PFSK-1 (cell line): ENCODE results near the gene SH3BGRL2.

Source experiments
- POLR2AphosphoS5 ChIP-seq: IDR thresholded peaks from 2 replicates; pipeline ENCODE4 v1.6.1; 2012; ENCODE audit warnings: low read depth, mild to moderate bottlenecking, control low read depth, low read length, moderate library complexity
- SIN3A ChIP-seq: IDR thresholded peaks from 2 replicates; pipeline ENCODE4 v1.6.1; 2012; ENCODE audit warnings: mild to moderate bottlenecking, low read length, moderate library complexity, borderline replicate concordance; ENCODE audit not compliant: insufficient read depth
- TAF1 ChIP-seq: IDR thresholded peaks from 2 replicates; pipeline ENCODE4 v1.6.1; 2012; ENCODE audit warnings: low read length, control low read depth, borderline replicate concordance; ENCODE audit not compliant: insufficient read depth
- TF ChIP-seq, protein P1 (sequence below), 2 experiments: IDR thresholded peaks; 2 replicates each; pipeline versions ENCODE4 v1.6.1 to v1.8.0; 2011 to 2012; ENCODE audit warnings: low read depth in 2 of 2, low read length in 2 of 2, control low read depth in 1 of 2, inconsistent platforms in 1 of 2, mild to moderate bottlenecking in 1 of 2, moderate library complexity in 1 of 2; ENCODE audit not compliant: insufficient read depth in 1 of 2

DNA sequence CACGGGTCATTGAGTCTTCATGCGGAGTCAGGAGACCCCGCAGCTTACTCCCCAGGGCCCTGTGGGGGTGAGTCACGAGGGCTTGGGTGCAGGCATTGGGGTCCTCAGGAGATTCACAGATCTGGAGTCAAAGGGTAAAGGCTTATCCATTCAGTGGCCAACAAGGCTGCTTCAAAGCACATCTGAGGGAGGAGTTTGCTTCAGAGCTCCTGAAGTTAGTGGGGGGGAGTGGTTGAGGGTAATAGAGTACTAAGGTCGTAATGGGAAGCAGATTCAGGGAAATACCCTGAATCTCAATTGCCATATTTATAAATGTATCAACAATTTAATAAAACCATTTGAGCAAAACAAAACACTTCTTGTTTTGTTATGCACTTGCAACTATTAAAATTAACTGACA lies 37.3 kb downstream of the SH3BGRL2 start:
- TF ChIP-seq POLR2AphosphoS5: no peak
- TF ChIP-seq SIN3A: no peak
- TF ChIP-seq, protein P1, sequence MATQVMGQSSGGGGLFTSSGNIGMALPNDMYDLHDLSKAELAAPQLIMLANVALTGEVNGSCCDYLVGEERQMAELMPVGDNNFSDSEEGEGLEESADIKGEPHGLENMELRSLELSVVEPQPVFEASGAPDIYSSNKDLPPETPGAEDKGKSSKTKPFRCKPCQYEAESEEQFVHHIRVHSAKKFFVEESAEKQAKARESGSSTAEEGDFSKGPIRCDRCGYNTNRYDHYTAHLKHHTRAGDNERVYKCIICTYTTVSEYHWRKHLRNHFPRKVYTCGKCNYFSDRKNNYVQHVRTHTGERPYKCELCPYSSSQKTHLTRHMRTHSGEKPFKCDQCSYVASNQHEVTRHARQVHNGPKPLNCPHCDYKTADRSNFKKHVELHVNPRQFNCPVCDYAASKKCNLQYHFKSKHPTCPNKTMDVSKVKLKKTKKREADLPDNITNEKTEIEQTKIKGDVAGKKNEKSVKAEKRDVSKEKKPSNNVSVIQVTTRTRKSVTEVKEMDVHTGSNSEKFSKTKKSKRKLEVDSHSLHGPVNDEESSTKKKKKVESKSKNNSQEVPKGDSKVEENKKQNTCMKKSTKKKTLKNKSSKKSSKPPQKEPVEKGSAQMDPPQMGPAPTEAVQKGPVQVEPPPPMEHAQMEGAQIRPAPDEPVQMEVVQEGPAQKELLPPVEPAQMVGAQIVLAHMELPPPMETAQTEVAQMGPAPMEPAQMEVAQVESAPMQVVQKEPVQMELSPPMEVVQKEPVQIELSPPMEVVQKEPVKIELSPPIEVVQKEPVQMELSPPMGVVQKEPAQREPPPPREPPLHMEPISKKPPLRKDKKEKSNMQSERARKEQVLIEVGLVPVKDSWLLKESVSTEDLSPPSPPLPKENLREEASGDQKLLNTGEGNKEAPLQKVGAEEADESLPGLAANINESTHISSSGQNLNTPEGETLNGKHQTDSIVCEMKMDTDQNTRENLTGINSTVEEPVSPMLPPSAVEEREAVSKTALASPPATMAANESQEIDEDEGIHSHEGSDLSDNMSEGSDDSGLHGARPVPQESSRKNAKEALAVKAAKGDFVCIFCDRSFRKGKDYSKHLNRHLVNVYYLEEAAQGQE (IDR thresholded peaks at IDR 0.05; ENCODE audit: insufficient read depth in 1 of 2, low read depth in 2 of 2, low read length in 2 of 2): no peak
- no peak for TF ChIP-seq TAF1
